OCI-LY3 (cell line): ENCODE measurements around the gene PKN2.

Source experiments
- H2AFZ ChIP-seq: fragments of 200-600, 300-600 bp; shearing (Covaris generic); 2 replicates; pipeline ENCODE4 v1.6.0; 2014; ENCODE audit warnings: antibody characterized with exemption, low read depth, low read length
- H3K27ac ChIP-seq: fragments of 200-600, 300-600 bp; sonication (generic); 2 replicates; pipeline ENCODE4 v1.5.1; 2014; ENCODE audit warnings: mild to moderate bottlenecking, low read length, moderate library complexity, mixed read lengths
- H3K27me3 ChIP-seq: fragments of 200-600, 300-600 bp; sonication (generic); 2 replicates; pipeline ENCODE4 v1.6.1; 2014; ENCODE audit warnings: low read depth, low read length, mixed read lengths
- H3K36me3 ChIP-seq: fragments of 200-600, 300-600 bp; sonication (generic); replicated peaks from 2 replicates; pipeline ENCODE3; 2014; ENCODE audit warnings: low read depth, low read length, mixed read lengths
- H3K4me1 ChIP-seq: fragments of 300-600, 200-600 bp; sonication (generic); 2 replicates; pipeline ENCODE4 v1.6.1; 2014; ENCODE audit warnings: low read length, mixed read lengths
- H3K4me2 ChIP-seq: fragments of 200-600, 300-600 bp; sonication (generic); 2 replicates; pipeline ENCODE4 v1.6.1; 2014; ENCODE audit warnings: low read length, mixed read lengths
- H3K4me3 ChIP-seq: fragments of 300-600, 200-600 bp; sonication (generic); 2 replicates; pipeline ENCODE4 v1.5.1; 2014; ENCODE audit warnings: antibody characterized with exemption, mild to moderate bottlenecking, low read length, moderate library complexity
- H3K79me2 ChIP-seq: fragments of 300-600, 200-600 bp; shearing (Covaris generic); 2 replicates; pipeline ENCODE4 v1.6.1; 2014; ENCODE audit warnings: mild to moderate bottlenecking, low read length, mixed read lengths
- H3K9ac ChIP-seq: fragments of 300-600, 200-600 bp; shearing (Covaris generic); 2 replicates; pipeline ENCODE4 v1.6.0; 2014; ENCODE audit warnings: mild to moderate bottlenecking, low read length, moderate library complexity
- H3K9me3 ChIP-seq: fragments of 200-600, 300-600 bp; shearing (Covaris generic); 2 replicates; pipeline ENCODE4 v1.6.1; 2014; ENCODE audit warnings: low read length, mixed read lengths; ENCODE audit not compliant: insufficient read depth
- H4K20me1 ChIP-seq: fragments of 200-600, 300-600 bp; sonication (generic); 2 replicates; pipeline ENCODE4 v1.6.1; 2016; ENCODE audit warnings: low read length, mixed read lengths; ENCODE audit not compliant: insufficient read depth
- EZH2phosphoT487 ChIP-seq: fragments of 200-600 bp; shearing (Covaris generic); IDR thresholded peaks from 2 replicates; pipeline ENCODE4 v1.6.1; 2018; ENCODE audit warnings: antibody characterized with exemption, mixed run types, low read depth
- TF ChIP-seq, protein P1 (sequence below): fragments of 200-600, 300-600 bp; sonication (generic); IDR thresholded peaks from 2 replicates; pipeline ENCODE4 v1.5.1; 2014; ENCODE audit warnings: antibody characterized with exemption, low read length, low read depth

Gene PKN2

DNA sequence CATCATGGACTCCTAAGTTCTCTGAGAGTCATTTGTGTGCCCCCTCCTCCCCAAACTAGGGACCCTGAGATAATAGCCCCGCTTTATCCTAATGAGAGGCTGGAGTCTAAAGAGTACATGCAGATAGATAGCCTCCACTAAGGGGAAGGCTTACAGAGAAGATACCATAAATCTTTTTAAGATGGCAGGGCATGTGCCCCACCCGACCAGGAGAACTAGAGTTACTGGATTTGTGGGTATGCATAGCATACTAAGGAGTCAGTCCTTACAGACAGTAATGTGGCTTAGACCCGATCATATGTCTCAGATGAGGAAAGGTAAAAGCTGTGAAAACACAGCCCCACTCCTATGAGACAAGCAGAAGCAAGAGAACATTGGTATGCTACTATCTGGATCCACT is 25.7 kb upstream of the PKN2 start:
- Histone ChIP-seq H3K36me3 (no peaks in the 10 kb centered on the region), H3K4me2 (no peak overlapping the region), H4K20me1 (no peaks in the 10 kb centered on the region), H3K4me3 (no peak overlapping the region), H3K9me3 (no peaks in the 10 kb centered on the region), H2AFZ (no peak overlapping the region), H3K79me2 (no peaks in the 10 kb centered on the region), H3K27me3 (no peaks in the 10 kb centered on the region), H3K27ac (no peak overlapping the region), H3K4me1 (peaks cover 5% of the 10 kb centered on the region; the same call in 1 of the 2 replicates), H3K9ac (no peak overlapping the region)
- TF ChIP-seq, protein P1, sequence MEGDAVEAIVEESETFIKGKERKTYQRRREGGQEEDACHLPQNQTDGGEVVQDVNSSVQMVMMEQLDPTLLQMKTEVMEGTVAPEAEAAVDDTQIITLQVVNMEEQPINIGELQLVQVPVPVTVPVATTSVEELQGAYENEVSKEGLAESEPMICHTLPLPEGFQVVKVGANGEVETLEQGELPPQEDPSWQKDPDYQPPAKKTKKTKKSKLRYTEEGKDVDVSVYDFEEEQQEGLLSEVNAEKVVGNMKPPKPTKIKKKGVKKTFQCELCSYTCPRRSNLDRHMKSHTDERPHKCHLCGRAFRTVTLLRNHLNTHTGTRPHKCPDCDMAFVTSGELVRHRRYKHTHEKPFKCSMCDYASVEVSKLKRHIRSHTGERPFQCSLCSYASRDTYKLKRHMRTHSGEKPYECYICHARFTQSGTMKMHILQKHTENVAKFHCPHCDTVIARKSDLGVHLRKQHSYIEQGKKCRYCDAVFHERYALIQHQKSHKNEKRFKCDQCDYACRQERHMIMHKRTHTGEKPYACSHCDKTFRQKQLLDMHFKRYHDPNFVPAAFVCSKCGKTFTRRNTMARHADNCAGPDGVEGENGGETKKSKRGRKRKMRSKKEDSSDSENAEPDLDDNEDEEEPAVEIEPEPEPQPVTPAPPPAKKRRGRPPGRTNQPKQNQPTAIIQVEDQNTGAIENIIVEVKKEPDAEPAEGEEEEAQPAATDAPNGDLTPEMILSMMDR = no peak
- no peak for TF ChIP-seq EZH2phosphoT487

DNA sequence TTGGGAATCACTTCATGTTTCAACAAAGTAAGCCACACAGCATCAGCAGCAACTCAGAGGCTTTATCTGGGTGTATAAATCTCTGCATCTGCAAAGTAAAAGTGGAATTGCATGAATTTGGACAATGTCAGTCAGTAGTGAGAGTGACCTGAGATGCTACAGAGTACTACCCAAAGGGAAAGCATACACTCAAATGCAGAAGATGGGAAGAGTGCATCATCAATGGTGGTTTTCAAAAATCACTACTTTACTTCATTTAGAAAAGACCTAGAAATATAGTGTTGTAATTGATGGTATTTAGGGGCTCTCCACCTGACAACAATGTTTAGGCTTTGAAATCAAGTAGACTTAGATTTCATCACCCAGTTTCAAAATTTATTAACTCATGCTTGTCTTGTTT is 24.5 kb upstream of the PKN2 start:
- TF ChIP-seq, protein P1 = no peak
- TF ChIP-seq EZH2phosphoT487 = no peak
- H2AFZ ChIP-seq = no peak overlapping the region
- H3K9ac ChIP-seq = no peak overlapping the region
- H3K27me3 ChIP-seq = no peaks in the 10 kb centered on the region
- H3K4me2 ChIP-seq = no peak overlapping the region
- H3K27ac ChIP-seq = no peak overlapping the region
- no peaks in the 10 kb centered on the region for H3K79me2 ChIP-seq
- H3K36me3 ChIP-seq = no peaks in the 10 kb centered on the region
- H4K20me1 ChIP-seq = no peaks in the 10 kb centered on the region
- H3K4me3 ChIP-seq = no peak overlapping the region
- H3K9me3 ChIP-seq = no peaks in the 10 kb centered on the region
- peaks cover 5% of the 10 kb centered on the region; the same call in 1 of the 2 replicates for H3K4me1 ChIP-seq

DNA sequence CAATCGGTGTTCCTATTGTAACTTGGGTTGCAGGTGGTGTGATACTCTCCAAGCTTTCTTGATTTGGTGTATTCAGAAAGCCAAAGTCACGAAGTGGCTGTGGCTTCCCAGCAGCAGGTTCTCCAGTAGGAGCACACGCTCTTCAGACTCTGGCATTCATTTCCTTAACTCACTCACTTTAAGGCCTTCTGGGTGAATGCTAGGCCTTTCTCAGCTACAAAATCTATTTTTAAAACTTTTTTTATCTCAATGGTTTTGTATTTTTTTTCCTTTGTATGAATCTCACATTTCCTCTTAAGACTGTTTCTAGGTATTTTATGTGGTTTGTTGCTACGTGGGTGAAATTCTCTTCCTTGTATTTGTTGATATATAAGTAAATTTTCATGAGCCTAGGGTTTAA is 22.9 kb upstream of the PKN2 start:
- Histone ChIP-seq H4K20me1 (no peaks in the 10 kb centered on the region), H3K9me3 (no peaks in the 10 kb centered on the region), H3K27me3 (no peaks in the 10 kb centered on the region), H3K27ac (no peak overlapping the region), H3K4me3 (no peak overlapping the region), H3K4me2 (no peak overlapping the region), H2AFZ (no peak overlapping the region), H3K4me1 (peaks cover 5% of the 10 kb centered on the region; the same call in 1 of the 2 replicates), H3K36me3 (no peaks in the 10 kb centered on the region), H3K79me2 (no peaks in the 10 kb centered on the region), H3K9ac (no peak overlapping the region)
- TF ChIP-seq, protein P1 = no peak
- TF ChIP-seq EZH2phosphoT487 = no peak

DNA sequence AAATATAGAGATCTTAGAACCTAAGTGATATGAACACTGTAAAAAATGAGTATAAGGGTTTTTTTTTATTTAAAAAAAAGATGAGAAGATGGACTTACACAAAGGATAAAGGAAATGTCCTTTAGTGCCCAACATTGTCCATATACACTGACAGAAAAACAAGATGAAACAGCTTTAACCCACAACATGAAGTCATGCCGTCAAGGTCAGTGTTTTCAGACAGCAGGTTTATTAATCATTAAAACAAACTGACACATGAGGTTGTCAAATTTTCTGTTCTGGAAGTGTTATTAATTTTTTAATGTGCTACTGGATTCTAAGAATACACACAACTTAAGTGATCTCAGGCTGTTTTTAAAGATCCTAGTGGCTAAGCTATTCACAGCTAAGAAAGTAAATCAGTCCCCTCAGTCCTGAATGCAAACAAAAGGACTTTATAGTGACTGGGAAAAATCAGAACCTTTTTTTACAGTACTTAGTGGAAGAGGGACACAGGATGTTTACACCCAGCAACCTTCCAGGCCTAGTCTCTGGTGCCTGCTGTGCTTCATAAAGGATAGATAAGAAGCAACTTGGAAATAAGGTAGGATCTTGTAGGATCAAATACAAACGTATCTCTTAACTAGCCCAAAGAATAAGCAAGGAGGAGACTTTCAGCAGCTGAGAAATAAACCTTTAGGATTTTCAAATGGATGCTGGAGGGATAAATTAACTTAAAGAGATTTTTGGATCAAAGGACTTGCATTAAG is 21.9 kb upstream of the PKN2 start:
- no peaks in the 10 kb centered on the region for H3K36me3 ChIP-seq
- H3K9me3 ChIP-seq = no peaks in the 10 kb centered on the region
- no peak overlapping the region for H3K27ac ChIP-seq
- H3K27me3 ChIP-seq = no peaks in the 10 kb centered on the region
- H3K9ac ChIP-seq = no peak overlapping the region
- H3K4me1 ChIP-seq = peaks cover 5% of the 10 kb centered on the region; the same call in 1 of the 2 replicates
- no peak overlapping the region for H3K4me2 ChIP-seq
- no peak overlapping the region for H2AFZ ChIP-seq
- H4K20me1 ChIP-seq = no peaks in the 10 kb centered on the region
- no peak for TF ChIP-seq EZH2phosphoT487
- TF ChIP-seq, protein P1 = no peak
- no peaks in the 10 kb centered on the region for H3K79me2 ChIP-seq
- H3K4me3 ChIP-seq = no peak overlapping the region
